ENCODE measurements around the gene ARHGAP29. TPM values are rescaled to one million over a fixed set of nuclear protein-coding genes. Genes with fewer than 3 reads are reported as not detected.

Gene ARHGAP29
- total and polyA plus RNA-seq, 5 experiments from 2014 or later, result not detected

- POLR2A ChIA-PET, result no interaction called here
- Mint-ChIP-seq H3K9me3 (peaks cover 9 to 40% (median 23%) of the 10 kb centered on the region in 9 donors), H3K4me3 (peak overlapping the region in 1 of 10 donors; percentile 5)
Observed at GRCh38 chr1:94239051-94239450, 1.7 kb upstream of the ARHGAP29 start.

GRCh38 chr1:94236630-94237290 lies 624 bp downstream of the ARHGAP29 start:
- Mint-ChIP-seq H3K27me3 (peaks cover 61 to 82% (median 61%) of the 10 kb centered on the region in 5 donors), H3K4me1 (peaks cover 13 to 17% (median 16%) of the 10 kb centered on the region in 4 donors), H3K27ac (no peak overlapping the region), H3K36me3 (peaks cover 0 to 7% (median 1%) of the 10 kb centered on the region in 3 donors), H3K4me3 (peak overlapping the region; percentile 36 to 85 (median 74)), H3K9me3 (peaks cover under 1 to 19% (median 3%) of the 10 kb centered on the region in 9 donors)
- DNase-seq, result peak in 1 of 10 donors; percentile 5
- ATAC-seq, result peak; percentile 31 to 34
- POLR2A ChIA-PET, result no interaction called here

More at GRCh38 chr1:94239051-94239450, 1.7 kb upstream of the ARHGAP29 start:
- peaks cover 13 to 17% (median 16%) of the 10 kb centered on the region in 4 donors for H3K4me1 Mint-ChIP-seq
- H3K36me3 Mint-ChIP-seq, result peaks cover 0 to 29% (median 5%) of the 10 kb centered on the region in 3 donors
- H3K27ac Mint-ChIP-seq, result no peak overlapping the region
- H3K27me3 Mint-ChIP-seq, result peaks cover 62 to 83% (median 68%) of the 10 kb centered on the region in 5 donors
- ATAC-seq (no peak), DNase-seq (no peak)

GRCh38 chr1:94236013-94236491 lies 1.3 kb downstream of the ARHGAP29 start:
- no peak for ATAC-seq
- Mint-ChIP-seq H3K36me3 (peaks cover 0 to 5% (median 0%) of the 10 kb centered on the region in 3 donors), H3K27ac (no peak overlapping the region), H3K4me1 (peaks cover 13 to 17% (median 16%) of the 10 kb centered on the region in 4 donors), H3K4me3 (peak overlapping the region; percentile 36 to 85 (median 74)), H3K27me3 (peaks cover 62 to 82% (median 65%) of the 10 kb centered on the region in 5 donors), H3K9me3 (peaks cover 0 to 19% (median under 1%) of the 10 kb centered on the region in 9 donors)
- DNase-seq, result no peak
- POLR2A ChIA-PET, result no interaction called here

- H3K4me3 Mint-ChIP-seq, result peak overlapping the region in 8 of 10 donors; percentile 19 to 85 (median 74)
- peaks cover 0 to 14% (median 0%) of the 10 kb centered on the region in 9 donors for H3K9me3 Mint-ChIP-seq
- POLR2A ChIA-PET, result no interaction called here
- H3K27ac Mint-ChIP-seq, result no peak overlapping the region
- no peak for ATAC-seq
- H3K36me3 Mint-ChIP-seq, result peaks cover 0 to 5% (median 0%) of the 10 kb centered on the region in 3 donors
- H3K4me1 Mint-ChIP-seq, result peaks cover 13 to 17% (median 16%) of the 10 kb centered on the region in 4 donors
- no peak for DNase-seq
- H3K27me3 Mint-ChIP-seq, result peaks cover 57 to 77% (median 61%) of the 10 kb centered on the region in 5 donors
Observed at GRCh38 chr1:94235189-94236012, 2.0 kb downstream of the ARHGAP29 start.

GRCh38 chr1:94234615-94235014 lies 2.8 kb downstream of the ARHGAP29 start:
- POLR2A ChIA-PET, result no interaction called here
- Mint-ChIP-seq H3K36me3 (peaks cover 0 to 5% (median 0%) of the 10 kb centered on the region in 3 donors), H3K27me3 (peaks cover 54 to 72% (median 56%) of the 10 kb centered on the region in 5 donors), H3K4me1 (peaks cover 13 to 17% (median 16%) of the 10 kb centered on the region in 4 donors), H3K4me3 (no peak overlapping the region), H3K9me3 (peaks cover 0 to 14% (median 0%) of the 10 kb centered on the region in 9 donors), H3K27ac (no peak overlapping the region)
- ATAC-seq, result no peak
- DNase-seq, result no peak

- POLR2A ChIA-PET, result no interaction called here
- Mint-ChIP-seq H3K36me3 (no peaks in the 10 kb centered on the region), H3K4me3 (no peak overlapping the region), H3K9me3 (peaks cover 0 to 10% (median 0%) of the 10 kb centered on the region in 9 donors), H3K4me1 (peaks cover 7 to 13% (median 12%) of the 10 kb centered on the region in 4 donors), H3K27ac (no peak overlapping the region), H3K27me3 (peaks cover 36 to 57% (median 39%) of the 10 kb centered on the region in 5 donors)
- ATAC-seq (no peak), DNase-seq (no peak)
Observed at GRCh38 chr1:94231746-94232145, 5.6 kb downstream of the ARHGAP29 start.

- DNase-seq (no peak), ATAC-seq (no peak)
- H3K27ac Mint-ChIP-seq, result no peak overlapping the region
- H3K9me3 Mint-ChIP-seq, result peaks cover 0 to 10% (median 0%) of the 10 kb centered on the region in 9 donors
- no peaks in the 10 kb centered on the region for H3K36me3 Mint-ChIP-seq
- peaks cover 29 to 52% (median 30%) of the 10 kb centered on the region in 5 donors for H3K27me3 Mint-ChIP-seq
- POLR2A ChIA-PET, result no interaction called here
- H3K4me1 Mint-ChIP-seq, result peaks cover 3 to 5% (median 4%) of the 10 kb centered on the region in 4 donors
- no peak overlapping the region for H3K4me3 Mint-ChIP-seq
Observed at GRCh38 chr1:94230920-94231319, 6.5 kb downstream of the ARHGAP29 start.

- H3K9me3 Mint-ChIP-seq, result peaks cover 0 to 4% (median 0%) of the 10 kb centered on the region in 9 donors
- POLR2A ChIA-PET, result no interaction called here
- no peak for DNase-seq
- H3K27me3 Mint-ChIP-seq, result peaks cover 17 to 37% (median 18%) of the 10 kb centered on the region in 5 donors
- no peaks in the 10 kb centered on the region for H3K4me1 Mint-ChIP-seq
- H3K36me3 Mint-ChIP-seq, result no peaks in the 10 kb centered on the region
- no peak overlapping the region for H3K4me3 Mint-ChIP-seq
- no peak overlapping the region for H3K27ac Mint-ChIP-seq
- no peak for ATAC-seq
Observed at GRCh38 chr1:94228640-94229375, 8.6 kb downstream of the ARHGAP29 start.

GRCh38 chr1:94227624-94228023 lies 9.8 kb downstream of the ARHGAP29 start:
- Mint-ChIP-seq H3K27ac (no peak overlapping the region), H3K9me3 (peaks cover 0 to 2% (median 0%) of the 10 kb centered on the region in 9 donors), H3K4me3 (no peak overlapping the region), H3K4me1 (no peaks in the 10 kb centered on the region), H3K36me3 (no peaks in the 10 kb centered on the region), H3K27me3 (peaks cover 10 to 30% (median 12%) of the 10 kb centered on the region in 5 donors)
- ATAC-seq, result no peak
- no peak for DNase-seq
- POLR2A ChIA-PET, result no interaction called here

- no peak for ATAC-seq
Observed at GRCh38 chr1:94225845-94226244, 11.5 kb downstream of the ARHGAP29 start.

GRCh38 chr1:94218332-94218731 lies 19.1 kb downstream of the ARHGAP29 start:
- H3K36me3 Mint-ChIP-seq, result no peaks in the 10 kb centered on the region
- no peak overlapping the region for H3K27ac Mint-ChIP-seq
- POLR2A ChIA-PET, result no interaction called here
- ATAC-seq (no peak), DNase-seq (no peak)
- no peaks in the 10 kb centered on the region for H3K4me1 Mint-ChIP-seq
- peaks cover 16 to 30% (median 18%) of the 10 kb centered on the region in 5 donors for H3K27me3 Mint-ChIP-seq
- H3K4me3 Mint-ChIP-seq, result no peak overlapping the region
- H3K9me3 Mint-ChIP-seq, result no peaks in the 10 kb centered on the region

More at GRCh38 chr1:94225845-94226244, 11.5 kb downstream of the ARHGAP29 start:
- Mint-ChIP-seq H3K4me3 (no peak overlapping the region), H3K9me3 (no peaks in the 10 kb centered on the region), H3K27me3 (peaks cover 0 to 23% (median 0%) of the 10 kb centered on the region in 5 donors), H3K36me3 (no peaks in the 10 kb centered on the region), H3K27ac (no peak overlapping the region), H3K4me1 (no peaks in the 10 kb centered on the region)
- POLR2A ChIA-PET, result no interaction called here
- DNase-seq, result no peak

- POLR2A ChIA-PET, result no interaction called here
- no peak for DNase-seq
- H3K27ac Mint-ChIP-seq, result no peak overlapping the region
Observed at GRCh38 chr1:94215955-94216354, 21.4 kb downstream of the ARHGAP29 start.

More at GRCh38 chr1:94215955-94216354, 21.4 kb downstream of the ARHGAP29 start:
- Mint-ChIP-seq H3K4me1 (no peaks in the 10 kb centered on the region), H3K27me3 (peaks cover 20 to 30% (median 21%) of the 10 kb centered on the region in 5 donors), H3K36me3 (no peaks in the 10 kb centered on the region), H3K9me3 (no peaks in the 10 kb centered on the region), H3K4me3 (no peak overlapping the region)
- no peak for ATAC-seq

All from naive thymus-derived CD8-positive, alpha-beta T cell (primary cell).